SJCRH30 (cell line): ENCODE results near the gene SLC5A6. TPM values are rescaled to one million over a fixed set of nuclear protein-coding genes. Genes with fewer than 3 reads are reported as not detected.
"Not testable (repeated sequence)": the region's sequence is repeated elsewhere in the genome, so short reads cannot be mapped to it uniquely, and the experiment has no call there.

Source experiments
- DNase-seq, 2 experiments: peaks; one replicate each; pipeline ENCODE4 v3.0.0-alpha.2; 2015 to 2020
- H3K27ac ChIP-seq: fragments of 250-450 bp; sonication (Bioruptor Pico); 2 replicates; pipeline ENCODE4 v1.5.1; 2020; ENCODE audit warnings: mild to moderate bottlenecking, moderate library complexity
- H3K27me3 ChIP-seq: fragments of 250-450 bp; sonication (Bioruptor Pico); 2 replicates; pipeline ENCODE4 v1.5.1; 2020; ENCODE audit warnings: mild to moderate bottlenecking, moderate library complexity
- H3K36me3 ChIP-seq: fragments of 250-450 bp; sonication (Bioruptor Pico); 2 replicates; pipeline ENCODE4 v1.5.1; 2020; ENCODE audit warnings: mild to moderate bottlenecking, moderate library complexity
- H3K4me1 ChIP-seq: fragments of 250-450 bp; sonication (Bioruptor Pico); 2 replicates; pipeline ENCODE4 v1.5.1; 2020; ENCODE audit warnings: mild to moderate bottlenecking, moderate library complexity
- H3K4me3 ChIP-seq: fragments of 250-450 bp; sonication (Bioruptor Pico); 2 replicates; pipeline ENCODE4 v1.5.1; 2020; ENCODE audit warnings: mild to moderate bottlenecking, moderate library complexity
- H3K9me3 ChIP-seq: fragments of 250-450 bp; sonication (Bioruptor Pico); replicated peaks from 2 replicates; pipeline ENCODE4 v1.5.1; 2020; ENCODE audit warnings: mild to moderate bottlenecking, moderate library complexity
- total RNA-seq: library from RNA; depleted of rRNA; stranded (reverse); fragments of >200 nt; shearing (Covaris generic); gene quantifications from 2 replicates; pipeline ENCODE4 v1.2.3, GENCODE V29; 2014

The SLC5A6 gene
- total RNA-seq, 1 experiment from 2014 or later: 95.9 TPM

DNA sequence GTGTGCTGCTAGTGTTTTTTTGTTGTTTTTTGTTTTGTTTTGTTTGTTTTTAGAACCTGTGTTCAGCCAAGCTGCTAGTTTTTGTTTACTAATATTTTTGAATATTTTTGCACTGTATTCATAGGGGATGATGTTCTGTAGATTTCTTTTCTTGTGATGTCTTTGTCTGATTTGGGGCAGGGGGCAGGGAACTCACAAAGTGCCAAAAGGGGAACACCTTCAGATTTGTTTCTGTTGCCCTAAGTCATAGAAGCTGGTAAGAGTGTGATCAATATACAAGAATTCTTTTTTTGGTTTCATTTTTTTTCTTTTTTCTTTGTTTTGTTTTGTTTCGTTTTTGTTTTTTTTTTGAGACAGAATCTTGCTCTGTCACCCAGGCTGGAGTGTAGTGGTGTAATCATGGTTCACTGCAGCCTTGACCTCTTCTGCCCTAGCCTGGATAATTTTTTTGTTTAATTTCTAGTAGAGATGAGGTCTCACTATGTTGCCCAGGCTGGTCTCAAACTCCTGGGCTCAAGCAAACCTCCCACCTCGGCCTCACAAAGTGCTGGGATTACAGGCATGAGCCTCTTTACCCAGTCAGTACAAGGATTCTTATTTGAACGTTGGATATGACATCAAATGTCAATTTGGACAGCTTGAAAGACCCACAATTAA lies 32.6 kb downstream of the SLC5A6 start:
- Histone ChIP-seq H3K4me3 (no peak overlapping the region), H3K9me3 (no peaks in the 10 kb centered on the region; the same call in 1 of the 2 replicates), H3K4me1 (no peaks in the 10 kb centered on the region), H3K27ac (no peak overlapping the region), H3K36me3 (no peaks in the 10 kb centered on the region), H3K27me3 (peaks cover 17% of the 10 kb centered on the region)
- DNase-seq: no peak

DNA sequence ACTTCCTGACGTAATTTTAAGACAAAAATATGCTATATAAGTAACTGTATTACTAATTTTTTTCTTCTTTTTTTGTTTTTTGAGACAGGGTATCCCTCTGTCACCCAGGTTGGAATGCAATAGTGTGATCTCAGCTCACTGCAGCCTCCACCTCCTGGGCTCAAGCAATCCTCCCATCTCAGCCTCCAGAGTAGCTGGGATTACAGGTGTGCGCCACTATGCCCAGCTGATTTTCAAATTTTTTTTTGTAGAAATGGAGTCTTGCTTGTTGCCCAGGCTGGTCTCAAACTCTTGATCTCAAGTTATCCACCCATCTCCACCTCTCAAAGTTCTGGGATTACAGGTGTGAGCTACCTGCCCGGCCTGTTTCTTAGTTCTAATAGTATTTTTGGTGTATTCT lies 33.6 kb downstream of the SLC5A6 start:
- no peak for DNase-seq
- Histone ChIP-seq H3K4me3 (no peak overlapping the region), H3K27ac (no peak overlapping the region), H3K4me1 (no peaks in the 10 kb centered on the region), H3K9me3 (no peaks in the 10 kb centered on the region; the same call in 1 of the 2 replicates), H3K36me3 (no peaks in the 10 kb centered on the region), H3K27me3 (peaks cover 17% of the 10 kb centered on the region)

DNA sequence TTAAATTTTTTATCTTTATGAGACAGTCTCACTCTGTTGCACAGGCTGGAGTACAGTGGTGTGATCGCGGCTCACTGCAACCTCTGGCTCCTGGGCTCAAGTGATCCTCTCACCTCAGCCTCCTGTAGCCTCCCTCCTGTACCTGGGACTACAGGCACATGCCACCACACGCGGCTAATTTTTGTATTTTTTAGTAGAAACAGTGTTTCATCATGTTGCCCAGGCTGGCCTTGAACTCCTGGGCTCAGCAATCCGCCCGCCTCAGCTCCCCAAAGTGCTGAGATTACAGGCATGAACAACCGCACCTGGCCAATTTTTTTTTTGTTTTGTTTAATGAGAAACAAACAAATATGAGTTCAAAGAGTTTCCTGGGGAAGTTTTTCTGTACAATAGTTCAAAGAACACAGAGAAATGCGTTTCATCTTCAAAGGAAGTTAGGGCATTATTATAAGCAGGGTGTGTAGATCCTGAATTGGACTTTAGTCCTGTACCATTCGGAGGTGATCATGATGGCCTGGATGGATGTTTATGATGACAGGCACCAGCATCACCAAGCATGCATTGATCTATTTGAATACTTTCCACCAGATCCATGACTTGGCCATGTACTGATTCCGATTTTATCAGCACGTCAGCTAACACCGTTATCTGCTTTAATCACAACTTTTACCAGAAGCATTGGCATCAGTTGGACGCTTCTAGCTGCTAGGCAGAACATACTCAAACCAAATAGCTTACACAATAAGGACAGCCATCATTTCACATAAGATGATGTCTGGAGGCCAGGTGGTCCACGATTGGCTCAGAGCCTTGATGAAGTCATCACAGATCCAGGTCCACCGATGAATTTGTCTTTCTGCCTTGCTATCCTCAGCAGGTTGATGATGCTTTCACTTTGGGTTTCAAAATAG lies 34.4 kb downstream of the SLC5A6 start:
- Histone ChIP-seq H3K36me3 (no peaks in the 10 kb centered on the region), H3K27ac (no peak overlapping the region), H3K9me3 (no peaks in the 10 kb centered on the region; the same call in 1 of the 2 replicates), H3K27me3 (peaks cover 21% of the 10 kb centered on the region), H3K4me1 (no peaks in the 10 kb centered on the region), H3K4me3 (no peak overlapping the region)
- no peak for DNase-seq

DNA sequence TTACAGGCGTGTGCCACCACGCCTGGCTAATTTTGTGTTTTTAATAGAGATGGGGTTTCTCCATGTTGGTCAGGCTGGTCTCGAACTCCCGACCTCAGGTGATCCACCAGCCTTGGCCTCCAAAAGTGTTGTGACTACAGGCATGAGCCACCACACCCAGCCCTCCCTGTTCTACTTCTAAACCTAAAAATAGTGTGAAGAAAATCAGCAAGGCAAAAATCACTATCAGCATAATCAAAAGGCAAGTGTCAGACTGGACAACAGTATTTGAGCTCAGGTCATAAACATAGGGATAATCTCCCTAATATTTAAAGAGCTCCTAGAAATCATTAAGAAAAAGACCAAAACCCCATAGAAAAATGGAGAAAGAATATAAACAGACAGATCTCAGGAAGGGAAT lies 36.3 kb downstream of the SLC5A6 start:
- not testable (repeated sequence) for H3K4me1 ChIP-seq, H3K36me3 ChIP-seq, H3K4me3 ChIP-seq, H3K9me3 ChIP-seq, DNase-seq, H3K27ac ChIP-seq
- peaks cover 22% of the 10 kb centered on the region for H3K27me3 ChIP-seq

DNA sequence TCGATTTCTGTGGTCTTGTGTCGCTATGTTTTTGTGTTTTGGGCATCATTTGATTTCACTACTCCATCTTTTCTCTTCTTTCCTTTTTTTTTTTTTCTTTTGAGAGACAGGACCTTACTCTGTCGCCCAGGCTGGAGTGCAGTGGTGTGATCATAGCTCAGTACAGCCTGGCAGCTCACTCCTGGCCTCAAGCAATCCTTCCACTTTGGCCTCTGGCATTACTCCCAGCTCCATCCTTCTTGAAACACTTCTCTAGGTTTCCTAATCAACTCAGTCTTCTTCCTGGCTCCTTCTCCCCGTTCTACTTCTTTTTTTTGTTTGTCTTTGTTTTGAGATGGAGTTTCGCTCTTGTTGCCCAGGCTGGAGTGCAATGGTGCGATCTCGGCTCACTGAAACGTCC lies 36.7 kb downstream of the SLC5A6 start:
- H3K4me3 ChIP-seq: no peak overlapping the region
- H3K36me3 ChIP-seq: no peaks in the 10 kb centered on the region

DNA sequence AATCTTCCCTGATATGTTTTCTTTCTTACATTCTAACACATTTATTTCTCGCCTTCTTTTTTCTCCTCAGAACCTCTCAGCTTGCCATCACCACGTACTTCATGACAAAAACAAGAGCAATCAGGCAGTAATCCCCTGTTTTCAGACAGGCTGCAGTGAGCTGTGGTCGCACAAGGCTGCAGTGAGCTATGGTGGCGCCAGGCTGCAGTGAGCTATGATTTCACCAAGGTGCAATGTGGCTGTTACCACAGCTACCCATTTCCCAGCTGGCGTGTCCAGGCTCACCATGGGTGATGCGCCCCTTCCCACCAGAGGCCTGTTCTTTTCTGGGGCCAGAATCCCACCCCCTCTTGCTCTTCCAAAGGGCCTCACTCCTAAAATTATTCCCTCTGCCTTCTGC lies 37.4 kb downstream of the SLC5A6 start:
- Histone ChIP-seq H3K27me3 (peaks cover 26% of the 10 kb centered on the region), H3K27ac (no peak overlapping the region), H3K36me3 (no peaks in the 10 kb centered on the region), H3K4me1 (no peaks in the 10 kb centered on the region), H3K9me3 (no peaks in the 10 kb centered on the region; the same call in 1 of the 2 replicates), H3K4me3 (no peak overlapping the region)
- DNase-seq: peak; percentile 27 to 31

More for the DNA sequence above, 36.7 kb downstream of the SLC5A6 start:
- Histone ChIP-seq H3K4me1 (no peaks in the 10 kb centered on the region), H3K9me3 (no peaks in the 10 kb centered on the region; the same call in 1 of the 2 replicates), H3K27ac (no peak overlapping the region), H3K27me3 (peaks cover 27% of the 10 kb centered on the region)
- DNase-seq: no peak

DNA sequence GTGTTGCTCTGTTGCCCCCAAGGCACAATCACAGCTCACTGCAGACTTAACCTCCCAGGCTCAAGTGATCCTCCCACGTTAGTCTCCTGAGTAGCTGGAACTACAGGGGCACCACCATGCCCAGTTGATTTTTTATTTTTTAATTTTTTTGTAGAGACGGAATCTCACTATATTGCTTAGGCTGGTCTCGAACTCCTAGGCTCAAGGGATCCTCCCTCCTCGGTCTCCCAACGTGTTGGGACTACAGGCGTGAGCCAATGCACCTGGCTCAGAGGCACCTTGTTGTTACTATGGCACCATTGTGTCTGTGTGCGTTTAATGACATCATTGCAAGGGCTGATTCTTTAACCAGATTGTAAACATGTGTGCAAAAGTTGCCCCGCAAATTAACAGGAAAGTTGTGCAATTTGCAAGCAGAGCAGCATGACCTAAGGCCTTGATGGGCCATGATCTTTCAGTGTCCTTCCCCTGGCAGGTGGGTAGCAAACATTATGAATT lies 40.7 kb downstream of the SLC5A6 start:
- Histone ChIP-seq H3K27me3 (peaks cover 34% of the 10 kb centered on the region), H3K4me3 (no peak overlapping the region), H3K9me3 (no peaks in the 10 kb centered on the region), H3K4me1 (no peaks in the 10 kb centered on the region), H3K27ac (no peak overlapping the region), H3K36me3 (no peaks in the 10 kb centered on the region)
- no peak for DNase-seq

DNA sequence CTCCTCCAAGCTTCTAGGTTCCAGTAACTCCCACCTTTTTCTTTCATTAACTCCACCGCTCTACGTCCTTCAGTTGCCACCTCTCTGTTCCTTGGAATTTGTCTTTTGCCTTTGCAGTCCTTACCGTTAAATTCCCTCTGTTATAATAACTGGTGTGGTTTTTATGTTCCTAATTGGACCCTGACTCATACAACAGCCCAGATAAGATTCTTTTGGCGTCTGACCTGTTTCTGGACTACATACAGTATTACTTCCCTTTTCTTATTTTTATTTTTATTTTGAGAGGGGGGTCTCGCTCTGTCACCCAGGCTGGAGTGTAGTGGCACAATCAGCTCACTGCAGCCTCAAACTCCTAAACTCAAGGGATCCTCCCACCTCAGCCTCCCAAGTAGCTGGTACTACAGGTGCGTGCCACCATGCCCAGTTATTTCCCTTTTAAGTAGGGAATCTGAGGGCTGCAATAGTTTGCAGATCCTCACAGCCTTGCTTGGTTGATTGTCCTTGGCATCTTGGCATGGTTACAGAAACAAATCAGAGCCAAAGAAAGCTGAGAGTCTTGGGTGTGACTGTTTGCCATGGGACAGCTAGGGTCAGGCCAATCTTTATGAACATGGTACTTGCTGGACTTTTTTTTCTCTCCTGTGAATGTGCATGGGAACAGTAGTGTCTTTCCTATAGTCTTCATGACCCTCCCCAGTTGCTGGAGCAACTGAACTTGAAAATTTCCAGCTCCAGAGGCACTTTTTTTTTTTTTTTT lies 41.3 kb downstream of the SLC5A6 start:
- DNase-seq: no peak
- Histone ChIP-seq H3K36me3 (no peaks in the 10 kb centered on the region), H3K4me1 (no peaks in the 10 kb centered on the region), H3K4me3 (no peak overlapping the region), H3K9me3 (no peaks in the 10 kb centered on the region), H3K27me3 (peaks cover 36% of the 10 kb centered on the region), H3K27ac (no peak overlapping the region)

DNA sequence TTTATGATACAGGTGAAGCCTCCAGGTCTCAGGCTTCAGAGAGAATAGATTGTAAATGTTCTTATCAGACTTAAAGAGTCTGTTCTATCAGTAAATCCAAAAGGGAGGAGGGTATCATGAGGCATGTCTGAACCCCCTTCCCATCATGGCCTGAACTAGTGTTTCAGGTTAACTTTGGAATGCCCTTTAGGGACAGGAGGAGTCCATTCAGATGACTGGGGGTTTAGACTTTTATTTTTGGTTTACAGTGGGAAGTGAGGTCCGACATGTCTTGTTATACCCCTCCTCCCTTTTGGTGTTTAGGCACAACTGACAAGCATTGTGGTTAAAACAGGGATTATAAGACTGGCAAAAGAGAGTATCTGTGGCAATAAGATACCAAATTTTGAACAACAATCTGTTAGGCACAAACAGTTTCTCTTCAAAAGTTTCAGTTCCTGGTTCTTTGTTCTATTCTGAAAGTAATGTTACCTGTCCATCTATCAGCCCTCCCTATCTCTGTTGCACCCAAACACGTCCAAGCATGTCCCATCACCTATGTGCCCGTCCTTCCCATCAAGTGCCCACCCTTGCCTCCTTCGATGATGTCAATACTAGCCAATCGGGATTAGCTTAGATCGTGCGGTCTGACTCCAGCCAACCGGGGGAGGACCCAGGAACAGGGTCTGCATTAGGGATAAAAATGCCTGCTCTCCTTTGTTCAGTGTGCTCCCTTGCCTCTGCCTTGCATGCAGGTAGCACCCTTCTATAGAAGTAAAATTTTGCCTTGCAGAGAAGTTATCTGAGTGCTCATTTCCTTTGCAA lies 46.9 kb downstream of the SLC5A6 start:
- DNase-seq: no peak
- Histone ChIP-seq H3K36me3 (no peaks in the 10 kb centered on the region), H3K4me1 (no peaks in the 10 kb centered on the region), H3K27me3 (peaks cover 34% of the 10 kb centered on the region), H3K4me3 (no peak overlapping the region), H3K9me3 (no peaks in the 10 kb centered on the region), H3K27ac (no peak overlapping the region)

DNA sequence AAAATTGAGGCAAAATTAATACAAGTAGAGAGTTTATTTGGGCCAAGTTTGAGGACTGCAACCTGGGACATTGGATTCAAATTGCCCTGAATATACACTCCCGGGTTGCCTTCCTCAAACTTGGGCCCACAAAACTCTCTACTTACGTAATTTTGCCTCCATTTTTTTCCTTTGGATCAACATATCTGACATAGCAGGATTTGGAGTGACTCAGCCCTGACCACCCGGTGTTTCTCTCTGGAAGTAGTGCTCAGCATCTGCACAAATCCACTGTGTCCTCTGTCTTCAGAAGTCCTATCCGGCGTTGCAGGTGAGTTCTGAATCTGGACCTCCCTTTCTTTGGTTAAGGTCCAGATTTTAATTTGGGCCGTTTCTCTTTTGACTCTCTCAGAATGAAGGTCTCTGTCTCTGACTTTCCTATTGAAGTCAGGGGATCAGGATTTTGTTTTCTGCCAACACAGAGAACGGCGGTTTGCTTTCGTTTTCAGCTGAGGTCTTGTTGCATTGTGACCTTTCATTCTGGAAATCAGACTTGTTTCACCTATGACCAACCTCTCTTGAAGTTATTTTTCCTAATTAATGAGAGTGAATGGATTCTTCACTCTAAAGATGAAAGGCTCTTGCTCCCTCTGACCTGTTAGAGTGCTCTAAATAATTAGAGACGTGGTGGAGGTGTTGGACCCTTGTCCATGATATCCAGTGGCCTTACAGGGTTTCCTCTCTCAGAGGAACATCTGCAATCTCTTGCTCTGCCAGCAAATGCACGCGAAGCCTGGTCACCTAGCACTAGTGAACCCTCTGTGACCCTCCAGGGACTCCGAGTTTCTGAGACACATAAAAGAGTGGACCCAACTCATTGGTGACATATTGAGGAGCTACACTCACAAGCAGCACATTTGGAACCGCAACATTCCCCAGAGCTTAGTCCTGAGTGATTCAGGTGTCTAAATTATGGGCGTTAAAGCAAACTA lies 49.6 kb downstream of the SLC5A6 start:
- Histone ChIP-seq H3K4me3 (no peak overlapping the region), H3K27ac (no peak overlapping the region), H3K9me3 (no peaks in the 10 kb centered on the region), H3K27me3 (peaks cover 31% of the 10 kb centered on the region), H3K4me1 (no peaks in the 10 kb centered on the region), H3K36me3 (no peaks in the 10 kb centered on the region)
- DNase-seq: no peak

DNA sequence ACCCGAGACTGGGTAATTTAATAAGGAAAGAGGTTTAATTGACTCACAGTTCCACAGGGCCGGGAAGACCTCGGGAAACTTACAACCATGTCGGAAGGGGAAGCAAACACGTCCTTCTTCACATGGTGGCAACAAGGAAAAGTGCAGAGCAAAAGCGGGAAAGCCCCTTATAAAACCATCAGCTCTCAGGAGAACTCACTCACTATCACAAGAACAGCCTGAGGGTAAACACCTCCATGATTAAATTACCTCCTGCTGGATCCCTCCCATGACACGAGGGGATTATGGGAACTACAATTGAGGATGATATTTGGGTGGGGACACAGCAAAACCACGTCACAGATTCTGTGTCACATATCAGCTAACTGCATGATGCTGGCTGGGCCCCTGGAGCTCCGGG lies 51.9 kb downstream of the SLC5A6 start:
- Histone ChIP-seq H3K4me3 (no peak overlapping the region), H3K27me3 (peaks cover 31% of the 10 kb centered on the region), H3K4me1 (no peaks in the 10 kb centered on the region), H3K9me3 (no peaks in the 10 kb centered on the region), H3K27ac (no peak overlapping the region), H3K36me3 (no peaks in the 10 kb centered on the region)
- DNase-seq: no peak

DNA sequence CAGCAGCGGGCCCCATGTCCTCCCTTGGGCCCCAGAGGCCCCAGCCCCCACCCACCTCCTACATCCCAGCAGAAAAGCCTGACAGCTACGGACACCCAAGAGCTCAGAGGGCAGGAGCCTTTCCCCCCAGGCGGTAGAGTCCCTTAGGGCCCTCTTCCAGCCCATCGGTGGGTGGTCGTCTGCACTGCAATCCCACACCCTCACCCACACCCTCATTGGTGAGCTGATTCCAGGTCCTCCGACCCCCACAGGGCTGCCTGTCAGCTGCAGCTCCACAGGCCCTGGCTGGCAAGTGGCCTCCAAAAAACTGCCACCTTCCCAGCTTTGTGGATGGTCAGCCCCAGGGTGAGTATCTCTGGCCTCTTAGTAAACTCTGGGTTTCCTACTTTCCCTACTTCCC lies 52.8 kb downstream of the SLC5A6 start:
- no peak overlapping the region for H3K4me3 ChIP-seq
- peaks cover 29% of the 10 kb centered on the region for H3K27me3 ChIP-seq
- H3K4me1 ChIP-seq: no peaks in the 10 kb centered on the region
- no peak overlapping the region for H3K27ac ChIP-seq
- no peaks in the 10 kb centered on the region for H3K9me3 ChIP-seq
- H3K36me3 ChIP-seq: no peaks in the 10 kb centered on the region
- no peak for DNase-seq

DNA sequence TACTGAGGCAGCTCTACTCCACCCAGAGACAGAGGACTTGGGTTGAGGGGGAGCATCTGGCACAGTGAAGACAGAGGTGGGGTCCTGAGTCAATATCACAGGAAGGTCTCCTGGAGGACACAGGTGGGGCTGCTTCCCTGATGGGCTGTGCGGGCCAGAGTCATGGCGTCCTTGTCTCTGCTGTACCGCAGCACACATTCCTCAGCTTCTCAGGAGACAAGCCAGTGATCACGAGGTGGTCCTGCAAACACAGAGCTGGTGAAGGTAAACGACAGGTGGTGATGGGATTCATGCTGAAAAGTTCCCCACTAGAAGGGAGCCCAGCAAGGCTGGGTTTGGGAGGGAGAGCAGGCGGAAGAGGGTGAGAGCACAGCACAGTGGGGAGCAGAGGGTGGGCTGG lies 53.6 kb downstream of the SLC5A6 start:
- H3K4me3 ChIP-seq: no peak overlapping the region
- no peak for DNase-seq
- no peaks in the 10 kb centered on the region for H3K9me3 ChIP-seq
- no peaks in the 10 kb centered on the region for H3K4me1 ChIP-seq
- peaks cover 37% of the 10 kb centered on the region for H3K27me3 ChIP-seq
- no peak overlapping the region for H3K27ac ChIP-seq
- no peaks in the 10 kb centered on the region for H3K36me3 ChIP-seq
